GM18505 (cell line): ENCODE results near the gene FBXL7.

ENCODE experiments used
- ATAC-seq: cut with Tn5 transposase; IDR thresholded peaks from one replicate; pipeline ENCODE4 v1.9.1; 2021; ENCODE audit not compliant: unreplicated experiment
- POLR2A ChIP-seq: IDR thresholded peaks from 4 replicates; pipeline ENCODE4 v1.6.1; 2011; ENCODE audit warnings: borderline replicate concordance; ENCODE audit not compliant: insufficient read depth, insufficient read length; ENCODE audit errors: extremely low read depth

FBXL7 gene

GRCh38 chr5:15513911-15514310 is 13.9 kb downstream of the FBXL7 start:
- no peak for ATAC-seq
- TF ChIP-seq POLR2A, result no peak

DNA sequence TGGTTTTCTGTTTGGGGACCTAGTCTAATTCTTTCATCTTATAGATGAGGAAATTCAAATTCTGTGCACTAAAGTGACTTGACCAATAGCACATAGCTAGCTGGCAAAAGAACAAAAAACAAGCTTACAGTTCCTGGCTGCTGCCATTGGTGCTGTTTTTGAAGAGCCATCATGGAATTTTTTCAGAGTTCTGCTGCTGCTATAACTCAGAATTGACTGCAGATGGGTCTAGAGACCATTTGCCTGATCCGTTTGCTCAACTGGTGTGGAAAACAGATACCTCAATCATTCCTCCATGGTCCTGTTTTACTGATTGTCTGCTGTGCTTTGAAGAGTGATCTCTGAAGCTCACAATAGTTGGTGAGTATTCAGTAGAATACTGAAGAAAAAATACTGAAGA is 15.2 kb downstream of the FBXL7 start:
- no peak for ATAC-seq
- no peak for TF ChIP-seq POLR2A

- no peak for ATAC-seq
- TF ChIP-seq POLR2A, result no peak
These were observed 16.5 kb downstream of the FBXL7 start for GRCh38 chr5:15516486-15516885.

GRCh38 chr5:15518786-15519185 is 18.8 kb downstream of the FBXL7 start:
- no peak for ATAC-seq
- TF ChIP-seq POLR2A, result no peak

GRCh38 chr5:15520856-15521255 is 20.9 kb downstream of the FBXL7 start:
- TF ChIP-seq POLR2A, result no peak
- no peak for ATAC-seq

GRCh38 chr5:15521381-15522186 is 21.6 kb downstream of the FBXL7 start:
- ATAC-seq, result no peak
- TF ChIP-seq POLR2A, result no peak

DNA sequence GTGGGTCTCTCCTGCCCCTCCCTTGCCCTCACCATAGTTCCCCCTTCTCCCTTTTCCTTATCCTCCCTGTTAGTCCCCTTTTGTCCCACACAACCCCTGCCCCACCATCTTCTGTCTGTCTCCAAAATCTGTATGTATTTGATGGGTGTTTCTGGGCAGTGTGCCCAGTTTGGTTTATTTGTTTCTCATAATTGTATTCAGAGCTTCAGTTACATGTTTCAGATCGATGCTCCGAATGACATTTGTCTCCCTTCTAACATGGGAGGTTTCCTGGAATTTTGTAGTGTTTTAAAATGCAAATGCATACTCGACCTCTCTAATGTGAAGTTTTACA is 22.2 kb downstream of the FBXL7 start:
- ATAC-seq, result no peak
- no peak for TF ChIP-seq POLR2A

GRCh38 chr5:15524712-15525111 is 24.7 kb downstream of the FBXL7 start:
- ATAC-seq, result no peak
- TF ChIP-seq POLR2A, result no peak

GRCh38 chr5:15525703-15526275 is 25.8 kb downstream of the FBXL7 start:
- ATAC-seq, result no peak
- no peak for TF ChIP-seq POLR2A

GRCh38 chr5:15526413-15526812 is 26.4 kb downstream of the FBXL7 start:
- TF ChIP-seq POLR2A, result no peak
- no peak for ATAC-seq

DNA sequence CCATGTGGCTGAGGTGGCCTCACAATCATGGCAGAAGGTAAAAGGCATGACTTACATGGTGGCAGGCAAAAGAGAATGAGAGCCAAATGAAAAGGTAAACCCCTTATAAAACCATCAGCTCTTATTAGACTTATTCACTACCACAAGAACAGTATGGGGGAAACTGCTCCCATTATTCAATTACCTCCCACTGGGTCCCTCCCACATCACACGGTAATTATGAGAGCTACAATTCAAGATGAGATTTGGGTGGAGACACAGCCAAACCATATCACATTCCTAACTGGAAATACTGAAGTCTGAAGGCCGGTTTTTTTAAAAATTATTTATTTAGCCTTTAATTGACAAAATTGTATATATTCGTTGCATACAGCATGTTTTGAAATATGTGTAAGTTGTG is 28.5 kb downstream of the FBXL7 start:
- no peak for ATAC-seq

GRCh38 chr5:15529013-15529412 is 29.0 kb downstream of the FBXL7 start:
- no peak for ATAC-seq
- no peak for TF ChIP-seq POLR2A

More for the DNA sequence above, 28.5 kb downstream of the FBXL7 start:
- no peak for TF ChIP-seq POLR2A

- no peak for TF ChIP-seq POLR2A
- no peak for ATAC-seq
These were observed 29.8 kb downstream of the FBXL7 start for GRCh38 chr5:15529821-15530220.

DNA sequence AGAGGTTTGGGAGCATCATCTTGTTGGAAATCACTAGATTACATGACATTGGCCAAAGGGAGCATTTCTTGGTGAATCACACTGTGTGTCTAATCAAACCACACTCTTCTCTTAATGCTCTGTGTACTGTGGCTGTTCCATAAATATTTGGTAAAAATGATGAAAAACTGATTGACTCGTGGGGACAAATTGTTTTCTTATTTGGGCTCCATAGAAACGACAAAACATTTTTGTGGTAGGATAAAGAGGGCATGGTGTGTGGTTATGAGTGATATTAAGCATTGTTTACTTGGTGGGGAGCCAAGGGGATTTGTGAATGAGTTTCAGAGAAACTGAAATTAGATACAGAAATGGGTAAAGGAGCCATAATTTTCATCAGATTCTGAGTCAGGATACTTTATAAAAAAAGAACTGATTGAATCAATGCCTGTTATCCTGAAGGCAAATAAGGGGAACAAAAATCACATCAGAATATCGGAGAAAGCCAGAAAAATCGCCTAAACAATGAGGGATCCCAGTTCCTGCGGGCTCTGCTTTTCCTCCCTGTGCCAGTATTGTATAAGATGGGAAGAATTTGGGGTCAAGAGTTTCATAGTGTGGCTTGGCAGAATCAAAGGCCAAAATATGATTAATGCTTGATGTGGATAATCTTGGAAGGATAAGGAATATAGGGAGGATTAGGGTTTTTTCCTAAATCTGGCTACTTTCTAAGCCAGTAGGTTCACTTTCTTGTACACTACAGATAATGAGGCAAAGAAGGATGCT is 33.3 kb downstream of the FBXL7 start:
- no peak for TF ChIP-seq POLR2A
- no peak for ATAC-seq
